ENCODE data around the gene GP5.

DNA sequence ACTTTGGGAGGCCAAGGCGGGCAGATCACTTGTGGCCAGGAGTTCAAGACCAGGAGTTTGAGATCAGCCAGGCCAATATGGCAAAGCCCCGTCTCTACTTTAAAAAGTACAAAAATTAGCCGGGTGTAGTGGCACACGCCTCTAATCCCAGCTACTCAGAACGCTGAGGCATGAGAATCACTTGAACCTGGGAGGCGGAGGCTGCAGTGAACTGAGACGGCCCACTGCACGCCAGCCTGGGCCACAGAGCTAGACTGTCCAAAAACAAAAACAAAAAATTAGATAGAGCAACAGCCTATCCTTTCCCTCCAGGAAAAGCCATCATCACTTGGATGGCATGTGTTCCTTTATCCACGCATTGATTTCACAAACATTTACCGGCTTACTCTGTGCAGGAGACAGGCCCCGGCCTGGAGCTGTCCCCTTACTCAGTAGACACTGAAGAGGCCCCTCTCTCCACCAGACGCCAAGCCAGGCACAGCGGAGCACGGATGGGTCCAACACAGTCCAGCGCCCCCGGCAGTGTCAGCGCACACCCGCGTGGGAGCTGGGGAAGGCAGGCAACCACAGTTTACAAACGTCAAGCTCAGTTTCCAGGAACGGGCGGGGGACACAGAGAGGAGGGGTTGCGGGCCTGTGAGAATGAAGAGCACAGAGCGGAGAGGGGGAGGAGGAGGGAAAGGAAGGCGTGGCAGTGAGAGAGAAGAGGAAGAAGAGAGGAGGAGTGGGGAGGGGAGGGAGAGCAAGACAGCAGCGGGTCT lies 3.1 kb downstream of the GP5 start:
- TF ChIP-seq EZH2 (IDR thresholded peaks at IDR 0.05; ENCODE audit: insufficient read depth, poor library complexity, severe bottlenecking) (no peak), EZH2phosphoT487 (IDR thresholded peaks at IDR 0.05; ENCODE audit: insufficient read depth, low read depth) (no peak)

Measured in GM23248 (cell line).